ENCODE measurements around the gene APOA5.

DNA sequence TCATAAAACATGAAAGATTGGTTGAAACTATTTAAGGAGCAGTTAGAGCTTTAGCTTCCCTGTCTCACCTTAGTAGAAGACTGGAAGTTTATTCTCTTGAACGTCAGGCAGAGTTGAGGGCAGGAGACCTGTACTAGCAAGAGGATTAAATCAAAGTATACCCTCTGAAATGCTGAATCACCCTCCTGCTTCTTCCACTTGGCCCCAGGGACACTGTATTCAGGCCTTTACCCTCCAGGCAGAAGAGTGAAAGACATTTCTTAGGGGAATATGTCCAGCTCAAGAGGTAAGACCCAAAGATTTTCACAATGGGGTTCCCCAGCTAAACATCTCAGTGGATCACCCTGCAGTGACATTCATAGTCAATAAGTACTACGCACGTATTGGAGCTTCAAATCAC, 19.5 kb upstream of the APOA5 start:
- TF ChIP-seq POLR2A (IDR thresholded peaks at IDR 0.05), result no peak
- TF ChIP-seq CTCF (IDR thresholded peaks at IDR 0.05), result no peak
- TF ChIP-seq EP300 (IDR thresholded peaks at IDR 0.05), result no peak
- TF ChIP-seq POLR2AphosphoS5 (IDR thresholded peaks at IDR 0.05), result no peak
